Ammon's horn (tissue), 1 donor: ENCODE data around the gene FRG2.
"Not testable (repeated sequence)": the region's sequence is repeated elsewhere in the genome, so short reads cannot be mapped to it uniquely, and the experiment has no call there.

ENCODE experiments used
- DNase-seq: peaks from one replicate; pipeline ENCODE4 v3.0.0-alpha.2; 2016; ENCODE audit warnings: low spot score

FRG2 gene

GRCh38 chr4:190016369-190017289 is 10.4 kb downstream of the FRG2 start:
- no peak for DNase-seq

- no peak for DNase-seq
Measured at GRCh38 chr4:190015538-190016368, 11.3 kb downstream of the FRG2 start.

- no peak for DNase-seq
Measured at GRCh38 chr4:190014771-190015537, 12.1 kb downstream of the FRG2 start.

- not testable (repeated sequence) for DNase-seq
Measured at GRCh38 chr4:189989941-189990340, 37.1 kb downstream of the FRG2 start.

- DNase-seq = no peak
Measured at GRCh38 chr4:189988877-189989431, 38.1 kb downstream of the FRG2 start.

- DNase-seq = not testable (repeated sequence)
Measured at GRCh38 chr4:189985651-189986243, 41.3 kb downstream of the FRG2 start.

GRCh38 chr4:189984661-189985060 is 42.4 kb downstream of the FRG2 start:
- not testable (repeated sequence) for DNase-seq

- not testable (repeated sequence) for DNase-seq
Measured at GRCh38 chr4:189983916-189984526, 43.0 kb downstream of the FRG2 start.

- no peak for DNase-seq
Measured at GRCh38 chr4:189981970-189982369, 45.1 kb downstream of the FRG2 start.

- DNase-seq = not testable (repeated sequence)
Measured at GRCh38 chr4:189980292-189980691, 46.8 kb downstream of the FRG2 start.

GRCh38 chr4:189979196-189980047 is 47.6 kb downstream of the FRG2 start:
- DNase-seq = no peak
